Right lobe of liver (tissue), 6 donors: ENCODE data around the gene DNM3. TPM values are rescaled to one million over a fixed set of nuclear protein-coding genes. Genes with fewer than 3 reads are reported as not detected.

Source experiments
- ATAC-seq, 4 donors: fragments of 200-7000 bp; cut with Tn5 transposase; one replicate each; pipeline ENCODE4 v1.9.1; 2020; ENCODE audit warnings: mild to moderate bottlenecking in 4 of 4, moderate library complexity in 4 of 4
- DNase-seq, 3 donors: peaks; one replicate each; pipeline ENCODE4 v3.0.0-alpha.2; 2020
- H3K27ac ChIP-seq, 3 donors: fragments of 200-600 bp; one replicate each; pipeline ENCODE4 v1.8.0; 2022
- H3K27me3 ChIP-seq, 2 donors: fragments of 200-600 bp; one replicate each; pipeline ENCODE4 v1.8.0; 2022
- H3K36me3 ChIP-seq, 4 donors: fragments of 200-600 bp; sonication (generic) in 1 of 4; one replicate each; pipeline versions ENCODE4 v1.5.1 to v1.8.0; 2017 to 2022; ENCODE audit warnings: control low read depth in 1 of 4
- H3K4me1 ChIP-seq, 4 donors: fragments of 200-600 bp; sonication (generic) in 1 of 4; one replicate each; pipeline versions ENCODE4 v1.5.1 to v1.8.0; 2017 to 2022; ENCODE audit warnings: control low read depth in 1 of 4
- H3K4me3 ChIP-seq, 3 donors: fragments of 200-600 bp; one replicate each; pipeline ENCODE4 v1.8.0; 2022
- H3K9me3 ChIP-seq, 4 donors: fragments of 200-600 bp; sonication (generic) in 1 of 4; one replicate each; pipeline versions ENCODE4 v1.5.1 to v1.8.0; 2017 to 2022; ENCODE audit warnings: control low read depth in 1 of 4
- POLR2A ChIP-seq: fragments of 450-650 bp; IDR thresholded peaks from one replicate; pipeline ENCODE4 v1.6.1; 2017; ENCODE audit warnings: antibody characterized with exemption, mild to moderate bottlenecking
- WGBS: methylation state at CpG from one replicate; pipeline ENCODE4 v1.1.6; 2018; ENCODE audit warnings: low coverage, low lambda C conversion rate; ENCODE audit not compliant: insufficient coverage; ENCODE audit errors: missing lambda C conversion rate; 5-methylcytosine and 5-hydroxymethylcytosine counted together
- intact Hi-C, 2 donors: fragments of 100-400 bp; cut with DNase I; formaldehyde crosslinking; loops; one replicate each; pipeline versions ENCODE4 v1.11.2 to v1.14.1; 2022
- total RNA-seq, 6 experiments: library from RNA; depleted of rRNA in 2 of 6; stranded (reverse); fragments of >200 nt in 2 of 6; fragmentation: NEBNext Ultra II Directional in 3 of 6; extraction: Animal tissue kit (Norgen Biotek cat#: 25700) in 3 of 6; gene quantifications; one replicate each; pipeline versions ENCODE4 v1.1.0 to v1.2.4, GENCODE V29; 2016 to 2023
- TF ChIP-seq, protein P1 (sequence below), 4 donors: fragments of 200-600 bp in 3 of 4; fragments of 450-650 bp in 1 of 4; IDR thresholded peaks; one replicate each; pipeline versions ENCODE4 v1.5.1 to v1.8.0; 2016 to 2022; ENCODE audit warnings: antibody characterized with exemption in 4 of 4, mild to moderate bottlenecking in 2 of 4
- donor health status: DM: no; HTN: yes; CAD: no.
- donor health status: DM: no; HTN: no; CAD: no.
- donor health status: DM: no; HTN: no; CAD: no.
- donor health status: DM: no; HTN: yes; CAD: no.
- donor health status: DM: no; HTN: yes; CAD: no.

DNM3 gene
- total RNA-seq, 6 experiments from 2014 or later, result 0.29 to 0.92 (median 0.43) TPM

GRCh38 chr1:171919891-171920887, 78.9 kb downstream of the DNM3 start:
- TF ChIP-seq, protein P1, sequence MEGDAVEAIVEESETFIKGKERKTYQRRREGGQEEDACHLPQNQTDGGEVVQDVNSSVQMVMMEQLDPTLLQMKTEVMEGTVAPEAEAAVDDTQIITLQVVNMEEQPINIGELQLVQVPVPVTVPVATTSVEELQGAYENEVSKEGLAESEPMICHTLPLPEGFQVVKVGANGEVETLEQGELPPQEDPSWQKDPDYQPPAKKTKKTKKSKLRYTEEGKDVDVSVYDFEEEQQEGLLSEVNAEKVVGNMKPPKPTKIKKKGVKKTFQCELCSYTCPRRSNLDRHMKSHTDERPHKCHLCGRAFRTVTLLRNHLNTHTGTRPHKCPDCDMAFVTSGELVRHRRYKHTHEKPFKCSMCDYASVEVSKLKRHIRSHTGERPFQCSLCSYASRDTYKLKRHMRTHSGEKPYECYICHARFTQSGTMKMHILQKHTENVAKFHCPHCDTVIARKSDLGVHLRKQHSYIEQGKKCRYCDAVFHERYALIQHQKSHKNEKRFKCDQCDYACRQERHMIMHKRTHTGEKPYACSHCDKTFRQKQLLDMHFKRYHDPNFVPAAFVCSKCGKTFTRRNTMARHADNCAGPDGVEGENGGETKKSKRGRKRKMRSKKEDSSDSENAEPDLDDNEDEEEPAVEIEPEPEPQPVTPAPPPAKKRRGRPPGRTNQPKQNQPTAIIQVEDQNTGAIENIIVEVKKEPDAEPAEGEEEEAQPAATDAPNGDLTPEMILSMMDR (IDR thresholded peaks at IDR 0.05), result no peak
- TF ChIP-seq POLR2A, result no peak
- H3K27ac ChIP-seq, result no peak overlapping the region
- no peaks in the 10 kb centered on the region for H3K27me3 ChIP-seq
- no peak overlapping the region for H3K4me3 ChIP-seq
- WGBS, result 64% methylated on average over 5 of the region's 5 CpGs
- no peaks in the 10 kb centered on the region for H3K9me3 ChIP-seq
- no peak for ATAC-seq
- no peaks in the 10 kb centered on the region for H3K4me1 ChIP-seq
- intact Hi-C loops, result no loop called here
- no peaks in the 10 kb centered on the region for H3K36me3 ChIP-seq
- DNase-seq, result no peak

- Histone ChIP-seq H3K9me3 (no peaks in the 10 kb centered on the region), H3K36me3 (no peaks in the 10 kb centered on the region), H3K4me3 (no peak overlapping the region), H3K27ac (no peak overlapping the region), H3K4me1 (no peaks in the 10 kb centered on the region), H3K27me3 (no peaks in the 10 kb centered on the region)
- TF ChIP-seq, protein P1 (IDR thresholded peaks at IDR 0.05), result no peak
- DNase-seq (no peak), ATAC-seq (no peak)
- intact Hi-C loops, result no loop called here
- WGBS, result 34% methylated on average over 2 of the region's 2 CpGs
Measured at GRCh38 chr1:171922999-171923398, 81.7 kb downstream of the DNM3 start.

- ATAC-seq, result no peak
- no peaks in the 10 kb centered on the region for H3K4me1 ChIP-seq
- no peak overlapping the region for H3K4me3 ChIP-seq
- H3K27ac ChIP-seq, result no peak overlapping the region
- no peak for DNase-seq
- no peaks in the 10 kb centered on the region for H3K36me3 ChIP-seq
- H3K9me3 ChIP-seq, result no peaks in the 10 kb centered on the region
- H3K27me3 ChIP-seq, result no peaks in the 10 kb centered on the region
- intact Hi-C loops, result no loop called here
- no peak for TF ChIP-seq POLR2A
- TF ChIP-seq, protein P1 (IDR thresholded peaks at IDR 0.05), result no peak
- WGBS, result 75% methylated on average over 2 of the region's 2 CpGs
Measured at GRCh38 chr1:171929121-171929520, 87.8 kb downstream of the DNM3 start.

DNA sequence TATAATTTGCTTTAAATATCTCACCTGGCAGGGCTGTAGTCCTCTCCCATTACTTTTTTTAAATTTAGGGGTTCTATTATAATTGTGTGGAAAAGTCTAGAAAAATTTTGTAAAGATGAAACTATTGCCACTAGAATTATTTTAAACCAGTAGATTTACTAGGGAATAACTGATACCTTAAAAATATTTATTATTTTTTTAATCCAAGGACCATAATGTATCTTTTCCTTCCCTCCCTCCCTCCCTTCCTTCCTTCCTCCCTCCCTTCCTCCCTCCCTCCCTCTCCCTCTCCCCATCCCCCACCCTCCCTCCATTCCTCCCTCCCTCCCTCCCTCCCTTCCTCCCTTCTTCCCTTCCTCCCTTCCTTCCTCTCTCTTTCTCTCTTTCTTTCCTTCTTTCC, 90.5 kb downstream of the DNM3 start:
- Histone ChIP-seq H3K4me3 (no peak overlapping the region), H3K27ac (no peak overlapping the region), H3K36me3 (no peaks in the 10 kb centered on the region), H3K4me1 (no peaks in the 10 kb centered on the region), H3K27me3 (no peaks in the 10 kb centered on the region), H3K9me3 (no peaks in the 10 kb centered on the region)
- TF ChIP-seq POLR2A, result no peak
- ATAC-seq (no peak), DNase-seq (no peak)
- intact Hi-C loops, result no loop called here

GRCh38 chr1:171934664-171935063, 93.4 kb downstream of the DNM3 start:
- intact Hi-C loops, result no loop called here
- TF ChIP-seq POLR2A, result no peak
- TF ChIP-seq, protein P1 (IDR thresholded peaks at IDR 0.05), result no peak
- WGBS, result 62% methylated on average over 3 of the region's 3 CpGs

More at GRCh38 chr1:171934664-171935063, 93.4 kb downstream of the DNM3 start:
- no peak overlapping the region for H3K4me3 ChIP-seq
- no peaks in the 10 kb centered on the region for H3K27me3 ChIP-seq
- no peak overlapping the region for H3K27ac ChIP-seq
- no peak for ATAC-seq
- no peaks in the 10 kb centered on the region for H3K36me3 ChIP-seq
- H3K4me1 ChIP-seq, result no peaks in the 10 kb centered on the region
- no peaks in the 10 kb centered on the region for H3K9me3 ChIP-seq
- no peak for DNase-seq
